ENCODE results near the gene EHD4.

Gene EHD4

DNA sequence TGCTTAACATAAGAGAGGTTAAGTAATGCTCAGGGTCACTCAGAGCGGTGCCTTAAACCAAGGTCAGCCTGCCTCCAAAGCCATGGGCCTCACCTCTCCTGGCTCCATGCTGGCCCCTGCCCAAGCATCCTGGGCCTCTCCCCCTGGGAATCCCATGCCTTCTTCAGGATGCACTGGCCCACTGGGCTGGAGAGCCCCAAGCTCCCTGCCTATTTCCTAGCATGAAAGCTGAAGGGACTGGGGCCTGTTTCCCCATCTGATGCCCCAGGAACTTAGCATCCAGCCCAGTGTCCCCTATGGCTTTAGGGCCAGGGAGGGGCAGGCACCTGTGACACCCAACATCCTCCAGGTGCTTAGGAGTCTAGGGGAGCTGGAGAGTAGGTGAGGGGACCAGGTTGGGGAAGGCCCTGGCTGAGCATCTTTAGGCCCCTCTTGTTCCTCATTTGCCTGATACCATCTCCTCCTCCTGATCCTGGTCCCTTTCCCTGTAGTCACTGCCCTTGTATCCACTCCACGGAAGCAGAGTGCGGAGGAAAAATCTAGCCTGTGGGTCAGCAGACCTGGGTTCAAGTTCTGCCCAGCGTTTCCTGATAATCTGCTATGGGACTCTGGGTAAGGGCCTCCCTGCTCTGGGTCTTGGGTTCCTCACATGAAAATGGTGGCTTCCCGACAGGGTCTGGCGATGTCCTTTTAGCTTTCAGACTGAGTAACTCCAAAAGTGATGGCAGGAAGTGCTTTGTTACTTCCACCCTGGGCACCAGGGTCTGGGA is 28.6 kb downstream of the EHD4 start:
- TF ChIP-seq, protein P1, sequence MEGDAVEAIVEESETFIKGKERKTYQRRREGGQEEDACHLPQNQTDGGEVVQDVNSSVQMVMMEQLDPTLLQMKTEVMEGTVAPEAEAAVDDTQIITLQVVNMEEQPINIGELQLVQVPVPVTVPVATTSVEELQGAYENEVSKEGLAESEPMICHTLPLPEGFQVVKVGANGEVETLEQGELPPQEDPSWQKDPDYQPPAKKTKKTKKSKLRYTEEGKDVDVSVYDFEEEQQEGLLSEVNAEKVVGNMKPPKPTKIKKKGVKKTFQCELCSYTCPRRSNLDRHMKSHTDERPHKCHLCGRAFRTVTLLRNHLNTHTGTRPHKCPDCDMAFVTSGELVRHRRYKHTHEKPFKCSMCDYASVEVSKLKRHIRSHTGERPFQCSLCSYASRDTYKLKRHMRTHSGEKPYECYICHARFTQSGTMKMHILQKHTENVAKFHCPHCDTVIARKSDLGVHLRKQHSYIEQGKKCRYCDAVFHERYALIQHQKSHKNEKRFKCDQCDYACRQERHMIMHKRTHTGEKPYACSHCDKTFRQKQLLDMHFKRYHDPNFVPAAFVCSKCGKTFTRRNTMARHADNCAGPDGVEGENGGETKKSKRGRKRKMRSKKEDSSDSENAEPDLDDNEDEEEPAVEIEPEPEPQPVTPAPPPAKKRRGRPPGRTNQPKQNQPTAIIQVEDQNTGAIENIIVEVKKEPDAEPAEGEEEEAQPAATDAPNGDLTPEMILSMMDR (conservative IDR thresholded peaks at IDR 0.05; ENCODE audit: low read length), result no peak
- no peak for TF ChIP-seq EZH2phosphoT487 (IDR thresholded peaks at IDR 0.05; ENCODE audit: borderline replicate concordance)
- H3K9ac ChIP-seq (ENCODE audit: low read depth, low read length, poor library complexity, severe bottlenecking), result no peak overlapping the region
- no peak overlapping the region for H3K4me2 ChIP-seq (ENCODE audit: low read depth, low read length, poor library complexity, severe bottlenecking)
- no peaks in the 10 kb centered on the region for H3F3A ChIP-seq (ENCODE audit: low read depth)
- H2AFZ ChIP-seq (ENCODE audit: low read length), result no peak overlapping the region
- no peaks in the 10 kb centered on the region for H3K9me2 ChIP-seq (replicated peaks; ENCODE audit: low read depth, low read length)
- H3K9me3 ChIP-seq (ENCODE audit: insufficient read depth, low read depth, low read length), result no peaks in the 10 kb centered on the region
- no peaks in the 10 kb centered on the region; the same call in 1 of the 2 replicates for H3K36me3 ChIP-seq (ENCODE audit: insufficient read depth, low read length)
- H3K79me2 ChIP-seq (ENCODE audit: insufficient read depth, low read length), result no peaks in the 10 kb centered on the region
- no peak overlapping the region for H3K4me3 ChIP-seq (ENCODE audit: low read length, poor library complexity, severe bottlenecking)
- H3K4me1 ChIP-seq (ENCODE audit: insufficient read depth, low read length, poor library complexity, severe bottlenecking), result no peaks in the 10 kb centered on the region
- H4K20me1 ChIP-seq (ENCODE audit: insufficient read depth, low read length, poor library complexity, severe bottlenecking), result no peaks in the 10 kb centered on the region
- H3K27me3 ChIP-seq (ENCODE audit: insufficient read depth, low read length, poor library complexity, severe bottlenecking), result no peaks in the 10 kb centered on the region

DNA sequence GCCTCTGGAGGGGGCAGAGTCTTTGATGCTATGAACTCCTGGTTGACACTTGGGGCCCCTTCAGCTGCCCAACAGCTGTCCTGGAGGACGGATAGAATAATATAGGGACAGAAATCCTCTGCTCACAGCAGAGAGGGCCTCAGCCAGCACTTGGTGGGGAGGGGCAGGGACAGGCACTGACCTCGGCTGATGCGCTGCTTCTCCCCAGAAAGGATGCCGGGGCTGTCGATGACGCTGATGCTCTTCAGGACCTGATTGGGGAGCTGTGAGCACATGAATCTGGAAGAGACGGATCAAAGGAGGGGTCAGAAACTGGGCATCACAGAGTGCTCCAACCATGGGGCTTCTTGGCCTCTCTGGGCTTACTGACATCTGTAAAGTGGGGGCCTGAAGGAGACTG is 29.5 kb downstream of the EHD4 start:
- Histone ChIP-seq H3K9me2 (replicated peaks; ENCODE audit: low read depth, low read length) (no peaks in the 10 kb centered on the region), H3K9me3 (ENCODE audit: insufficient read depth, low read depth, low read length) (no peaks in the 10 kb centered on the region), H3K4me3 (ENCODE audit: low read length, poor library complexity, severe bottlenecking) (no peak overlapping the region), H3K79me2 (ENCODE audit: insufficient read depth, low read length) (no peaks in the 10 kb centered on the region), H4K20me1 (ENCODE audit: insufficient read depth, low read length, poor library complexity, severe bottlenecking) (no peaks in the 10 kb centered on the region), H3K9ac (ENCODE audit: low read depth, low read length, poor library complexity, severe bottlenecking) (no peak overlapping the region), H3K4me1 (ENCODE audit: insufficient read depth, low read length, poor library complexity, severe bottlenecking) (no peaks in the 10 kb centered on the region), H3F3A (ENCODE audit: low read depth) (no peaks in the 10 kb centered on the region), H3K36me3 (ENCODE audit: insufficient read depth, low read length) (no peaks in the 10 kb centered on the region; the same call in 1 of the 2 replicates), H3K4me2 (ENCODE audit: low read depth, low read length, poor library complexity, severe bottlenecking) (no peak overlapping the region), H3K27me3 (ENCODE audit: insufficient read depth, low read length, poor library complexity, severe bottlenecking) (no peaks in the 10 kb centered on the region), H2AFZ (ENCODE audit: low read length) (no peak overlapping the region)
- TF ChIP-seq, protein P1 (conservative IDR thresholded peaks at IDR 0.05; ENCODE audit: low read length), result no peak
- TF ChIP-seq EZH2phosphoT487 (IDR thresholded peaks at IDR 0.05; ENCODE audit: borderline replicate concordance), result no peak

DNA sequence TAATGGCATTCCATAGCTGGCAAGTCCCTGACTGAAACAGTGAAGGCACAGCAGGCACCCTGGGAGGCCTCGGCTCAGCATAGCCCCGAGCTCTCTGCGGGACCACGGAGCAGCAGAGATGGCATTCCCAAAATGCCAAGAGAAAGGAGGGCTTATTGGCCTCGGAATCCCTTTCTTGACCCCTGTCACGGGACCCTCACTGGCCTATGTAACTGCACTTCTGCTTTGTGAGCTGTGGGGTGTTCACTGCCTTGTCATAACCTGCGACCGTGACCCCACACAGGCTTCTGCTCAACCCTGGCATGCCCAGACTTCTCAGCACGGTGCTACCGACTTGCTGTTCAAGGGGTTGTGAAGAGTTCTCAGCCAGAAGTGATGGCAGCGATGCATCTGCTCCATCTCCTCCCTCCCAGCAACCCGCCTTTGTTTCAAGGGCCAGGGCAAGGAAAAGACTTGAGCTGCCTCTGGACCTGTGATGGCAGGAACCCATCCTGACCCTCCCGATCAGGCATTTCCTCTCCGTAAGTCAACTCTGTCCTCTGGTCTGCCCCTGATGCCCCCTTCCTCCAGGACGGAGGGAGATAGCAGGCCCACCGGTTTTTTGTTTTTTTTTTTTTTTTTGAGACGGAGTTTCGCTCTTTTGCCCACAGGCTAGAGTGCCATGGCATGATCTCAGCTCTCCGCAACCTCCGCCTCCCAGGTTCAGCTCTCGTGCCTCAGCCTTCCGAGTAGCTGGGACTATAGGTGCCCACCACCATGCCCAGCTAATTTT is 30.5 kb downstream of the EHD4 start:
- H3K9ac ChIP-seq (ENCODE audit: low read depth, low read length, poor library complexity, severe bottlenecking), result no peak overlapping the region
- no peaks in the 10 kb centered on the region for H3F3A ChIP-seq (ENCODE audit: low read depth)
- H3K36me3 ChIP-seq (ENCODE audit: insufficient read depth, low read length), result no peaks in the 10 kb centered on the region; the same call in 1 of the 2 replicates
- TF ChIP-seq EZH2phosphoT487 (IDR thresholded peaks at IDR 0.05; ENCODE audit: borderline replicate concordance), result no peak
- TF ChIP-seq, protein P1 (conservative IDR thresholded peaks at IDR 0.05; ENCODE audit: low read length), result no peak
- no peak overlapping the region for H3K4me2 ChIP-seq (ENCODE audit: low read depth, low read length, poor library complexity, severe bottlenecking)
- H3K9me3 ChIP-seq (ENCODE audit: insufficient read depth, low read depth, low read length), result no peaks in the 10 kb centered on the region
- no peak overlapping the region for H3K4me3 ChIP-seq (ENCODE audit: low read length, poor library complexity, severe bottlenecking)
- no peaks in the 10 kb centered on the region for H4K20me1 ChIP-seq (ENCODE audit: insufficient read depth, low read length, poor library complexity, severe bottlenecking)
- no peaks in the 10 kb centered on the region for H3K79me2 ChIP-seq (ENCODE audit: insufficient read depth, low read length)
- H2AFZ ChIP-seq (ENCODE audit: low read length), result no peak overlapping the region
- H3K4me1 ChIP-seq (ENCODE audit: insufficient read depth, low read length, poor library complexity, severe bottlenecking), result no peaks in the 10 kb centered on the region
- H3K9me2 ChIP-seq (replicated peaks; ENCODE audit: low read depth, low read length), result no peaks in the 10 kb centered on the region
- no peaks in the 10 kb centered on the region for H3K27me3 ChIP-seq (ENCODE audit: insufficient read depth, low read length, poor library complexity, severe bottlenecking)

Measured in Loucy (cell line).